ENCODE results near the gene KDF1.

KDF1 gene

GRCh38 chr1:26953374-26953773 is 6.9 kb downstream of the KDF1 start:
- no peaks in the 10 kb centered on the region for H4K20me1 ChIP-seq (ENCODE audit: insufficient read depth, low read length)
- peaks cover 8% of the 10 kb centered on the region; the same call in 1 of the 2 replicates for H3K9me3 ChIP-seq (ENCODE audit: low read length)
- no peaks in the 10 kb centered on the region for H3K79me2 ChIP-seq (ENCODE audit: insufficient read depth, low read length)
- no peaks in the 10 kb centered on the region for H3K4me1 ChIP-seq (ENCODE audit: insufficient read depth, low read length, severe bottlenecking)
- H3K4me3 ChIP-seq (ENCODE audit: low read depth, low read length, poor library complexity, severe bottlenecking): no peak overlapping the region
- H3K9me2 ChIP-seq (ENCODE audit: low read depth, low read length): no peaks in the 10 kb centered on the region
- no peaks in the 10 kb centered on the region for H3F3A ChIP-seq (ENCODE audit: insufficient read depth, low read length)
- H3K36me3 ChIP-seq (ENCODE audit: insufficient read depth, low read length): peaks cover 4% of the 10 kb centered on the region; the same call in 1 of the 2 replicates
- no peak overlapping the region for H3K9ac ChIP-seq (ENCODE audit: low read length)
- no peak overlapping the region for H3K4me2 ChIP-seq (ENCODE audit: low read length)
- H2AFZ ChIP-seq (ENCODE audit: low read length): no peak overlapping the region
- TF ChIP-seq CTCF (IDR thresholded peaks at IDR 0.05; ENCODE audit: low read length): no peak
- no peak for TF ChIP-seq EZH2 (IDR thresholded peaks at IDR 0.05; ENCODE audit: borderline replicate concordance, low read length)
- H3K27ac ChIP-seq (ENCODE audit: low read depth, low read length, poor library complexity, severe bottlenecking): no peak overlapping the region
- peaks cover 4% of the 10 kb centered on the region; the same call in 1 of the 2 replicates for H3K27me3 ChIP-seq (ENCODE audit: insufficient read depth, low read length)

GRCh38 chr1:26951821-26952497 is 8.3 kb downstream of the KDF1 start:
- no peaks in the 10 kb centered on the region for H3K79me2 ChIP-seq (ENCODE audit: insufficient read depth, low read length)
- H3K27ac ChIP-seq (ENCODE audit: low read depth, low read length, poor library complexity, severe bottlenecking): no peak overlapping the region
- TF ChIP-seq CTCF (IDR thresholded peaks at IDR 0.05; ENCODE audit: low read length) (no peak), EZH2 (IDR thresholded peaks at IDR 0.05; ENCODE audit: borderline replicate concordance, low read length) (no peak)
- H3K36me3 ChIP-seq (ENCODE audit: insufficient read depth, low read length): peaks cover 9% of the 10 kb centered on the region
- H3K9ac ChIP-seq (ENCODE audit: low read length): no peak overlapping the region
- H3F3A ChIP-seq (ENCODE audit: insufficient read depth, low read length): no peaks in the 10 kb centered on the region
- H4K20me1 ChIP-seq (ENCODE audit: insufficient read depth, low read length): no peaks in the 10 kb centered on the region
- peaks cover 8% of the 10 kb centered on the region; the same call in 1 of the 2 replicates for H3K9me3 ChIP-seq (ENCODE audit: low read length)
- H2AFZ ChIP-seq (ENCODE audit: low read length): no peak overlapping the region
- peaks cover 4% of the 10 kb centered on the region; the same call in 1 of the 2 replicates for H3K27me3 ChIP-seq (ENCODE audit: insufficient read depth, low read length)
- H3K4me2 ChIP-seq (ENCODE audit: low read length): no peak overlapping the region
- H3K9me2 ChIP-seq (ENCODE audit: low read depth, low read length): no peaks in the 10 kb centered on the region
- no peak overlapping the region for H3K4me3 ChIP-seq (ENCODE audit: low read depth, low read length, poor library complexity, severe bottlenecking)
- no peaks in the 10 kb centered on the region for H3K4me1 ChIP-seq (ENCODE audit: insufficient read depth, low read length, severe bottlenecking)

- TF ChIP-seq EZH2 (IDR thresholded peaks at IDR 0.05; ENCODE audit: borderline replicate concordance, low read length): no peak
- no peak for TF ChIP-seq CTCF (IDR thresholded peaks at IDR 0.05; ENCODE audit: low read length)
- Histone ChIP-seq H3K27ac (ENCODE audit: low read depth, low read length, poor library complexity, severe bottlenecking) (no peak overlapping the region), H3K36me3 (ENCODE audit: insufficient read depth, low read length) (peaks cover 14% of the 10 kb centered on the region)
Observed at GRCh38 chr1:26951216-26951615, 9.1 kb downstream of the KDF1 start.

More at GRCh38 chr1:26951216-26951615, 9.1 kb downstream of the KDF1 start:
- Histone ChIP-seq H3K9ac (ENCODE audit: low read length) (no peak overlapping the region), H3K4me1 (ENCODE audit: insufficient read depth, low read length, severe bottlenecking) (no peaks in the 10 kb centered on the region), H3K4me3 (ENCODE audit: low read depth, low read length, poor library complexity, severe bottlenecking) (no peak overlapping the region), H3K79me2 (ENCODE audit: insufficient read depth, low read length) (no peaks in the 10 kb centered on the region), H3F3A (ENCODE audit: insufficient read depth, low read length) (no peaks in the 10 kb centered on the region), H3K9me2 (ENCODE audit: low read depth, low read length) (no peaks in the 10 kb centered on the region), H2AFZ (ENCODE audit: low read length) (no peak overlapping the region), H4K20me1 (ENCODE audit: insufficient read depth, low read length) (no peaks in the 10 kb centered on the region), H3K27me3 (ENCODE audit: insufficient read depth, low read length) (no peaks in the 10 kb centered on the region), H3K4me2 (ENCODE audit: low read length) (no peak overlapping the region), H3K9me3 (ENCODE audit: low read length) (peaks cover 4% of the 10 kb centered on the region; the same call in 1 of the 2 replicates)
